ENCODE data around the gene DDX24.

DDX24 gene

DNA sequence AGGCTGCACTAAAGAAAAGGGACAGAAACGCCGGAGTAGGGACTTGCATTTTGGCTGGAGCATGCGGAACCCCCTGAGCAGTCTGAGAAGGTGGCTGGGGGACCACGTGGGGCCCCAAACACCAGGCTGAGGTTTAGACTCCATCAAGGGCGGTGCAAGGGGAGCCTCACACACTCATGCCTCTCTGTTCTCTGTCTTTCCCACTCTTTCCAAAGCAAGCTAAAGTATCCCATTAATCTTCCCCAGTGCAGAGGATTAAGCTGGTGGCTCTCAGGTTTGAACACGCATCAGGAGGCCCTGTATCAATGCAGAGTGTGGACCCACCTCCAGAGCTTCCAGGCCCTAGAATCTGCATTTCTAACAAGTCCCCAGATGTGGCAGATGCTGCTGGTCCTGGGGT lies 70.4 kb downstream of the DDX24 start:
- no peak for DNase-seq (ENCODE audit: low read depth in 2 of 2)

DNA sequence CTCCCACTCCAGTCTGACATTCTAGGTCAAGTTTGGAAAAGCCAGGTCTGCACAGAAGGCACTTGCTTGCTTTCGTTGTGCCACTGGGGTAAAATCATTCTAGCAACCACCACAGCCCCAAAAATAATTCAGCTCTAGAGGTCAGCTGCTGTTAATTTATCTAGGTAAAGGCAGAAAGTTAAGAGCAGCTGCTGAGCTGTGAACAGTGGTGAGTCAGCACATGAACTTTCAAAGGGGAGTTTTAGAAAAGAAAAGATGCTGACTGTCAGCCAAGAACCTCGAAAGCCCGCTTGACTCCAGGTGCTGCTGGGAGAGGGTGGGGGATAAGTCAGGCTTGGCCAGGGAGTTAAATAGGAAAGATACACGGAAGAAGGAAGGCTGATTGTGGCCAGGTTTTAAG lies 71.2 kb downstream of the DDX24 start:
- no peak for DNase-seq (ENCODE audit: low read depth in 2 of 2)

DNA sequence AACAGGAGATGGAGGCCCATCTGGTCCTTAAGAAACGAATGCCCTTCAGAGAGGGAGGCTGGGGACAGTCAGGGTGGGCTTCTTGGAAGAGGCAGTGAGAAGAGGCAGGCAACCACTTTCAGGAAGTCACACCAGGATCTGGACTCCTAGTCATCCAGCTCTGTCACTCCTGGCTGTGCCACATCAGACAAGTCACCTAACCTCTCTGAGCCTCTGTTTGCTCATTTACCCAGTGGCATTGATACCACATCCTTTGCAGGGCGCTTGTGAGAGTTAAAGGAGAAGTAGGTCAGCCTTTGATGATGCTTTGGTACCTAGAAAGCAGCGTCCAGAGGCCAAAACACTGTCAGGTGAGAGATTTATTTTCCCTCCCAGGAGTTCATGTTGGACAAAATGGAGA lies 72.8 kb downstream of the DDX24 start:
- no peak for DNase-seq (ENCODE audit: low read depth in 2 of 2)

DNA sequence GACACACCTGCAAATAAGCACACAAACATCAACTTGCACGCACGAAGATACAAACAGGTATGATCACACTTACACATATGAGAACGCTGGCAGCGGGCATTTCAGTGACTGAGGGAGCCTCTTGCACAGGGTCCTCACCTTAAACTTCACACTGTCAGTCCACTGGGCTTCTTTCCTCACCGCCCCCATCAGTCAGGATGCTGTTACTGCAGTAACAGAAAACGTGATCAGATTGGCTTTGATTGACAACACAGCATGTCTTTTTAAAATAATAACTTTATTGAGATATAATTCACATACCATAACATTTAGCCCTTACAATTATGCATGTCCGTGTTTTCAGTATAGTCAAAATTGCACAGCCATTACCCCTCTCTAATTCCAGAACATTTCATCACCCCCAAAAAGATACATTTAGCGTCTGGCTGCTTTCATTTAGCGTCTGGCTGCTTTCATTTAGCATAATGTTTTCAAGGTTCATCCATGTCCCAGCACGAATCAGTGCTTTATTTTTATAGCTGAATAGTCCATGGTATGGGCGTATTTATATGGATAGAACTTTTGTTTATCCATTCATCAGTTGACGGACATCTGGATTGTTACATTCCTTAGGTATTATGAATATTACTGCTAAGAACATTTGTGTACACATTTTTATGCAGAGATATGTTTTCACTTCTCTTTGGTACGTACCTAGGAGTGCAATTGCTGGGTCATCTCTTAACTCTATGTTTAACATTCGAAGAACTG lies 75.5 kb downstream of the DDX24 start:
- DNase-seq (ENCODE audit: low read depth in 2 of 2), result no peak

DNA sequence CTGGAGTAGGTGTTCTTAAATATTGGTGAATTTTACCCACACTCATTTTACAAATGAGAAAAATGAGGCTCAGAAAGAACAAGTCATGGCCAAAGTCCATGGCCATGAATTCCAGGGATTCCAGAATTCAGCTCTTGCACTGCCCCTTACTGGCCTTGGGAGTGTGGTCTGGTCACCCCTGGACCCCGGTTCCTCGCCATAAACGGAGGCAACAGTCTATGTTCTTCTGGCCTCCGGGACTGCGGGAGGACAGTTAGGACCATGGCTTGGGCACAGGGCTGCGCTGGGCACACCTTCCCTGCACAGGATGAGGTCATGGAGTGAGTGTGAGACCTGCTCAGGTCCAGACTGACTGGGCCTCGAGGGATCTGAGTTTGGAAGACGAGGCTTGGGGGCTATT lies 77.0 kb downstream of the DDX24 start:
- no peak for DNase-seq (ENCODE audit: low read depth in 2 of 2)

DNA sequence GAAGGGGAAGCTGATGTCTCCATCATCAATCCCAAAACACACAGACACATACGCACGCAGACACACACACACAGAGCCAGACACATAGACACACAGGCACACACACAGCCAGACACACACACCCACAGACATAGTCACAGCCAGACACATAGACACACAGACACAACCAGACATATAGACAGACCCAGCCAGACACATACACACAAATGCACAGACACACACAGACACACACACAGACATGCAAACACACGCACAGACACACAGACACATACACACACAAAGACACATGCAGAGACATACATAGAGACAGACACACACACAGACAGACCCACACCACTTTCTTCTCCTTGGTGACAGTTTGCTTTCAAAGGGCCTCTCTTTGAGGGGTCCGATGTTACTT lies 77.6 kb downstream of the DDX24 start:
- no peak for DNase-seq (ENCODE audit: low read depth in 2 of 2)

DNA sequence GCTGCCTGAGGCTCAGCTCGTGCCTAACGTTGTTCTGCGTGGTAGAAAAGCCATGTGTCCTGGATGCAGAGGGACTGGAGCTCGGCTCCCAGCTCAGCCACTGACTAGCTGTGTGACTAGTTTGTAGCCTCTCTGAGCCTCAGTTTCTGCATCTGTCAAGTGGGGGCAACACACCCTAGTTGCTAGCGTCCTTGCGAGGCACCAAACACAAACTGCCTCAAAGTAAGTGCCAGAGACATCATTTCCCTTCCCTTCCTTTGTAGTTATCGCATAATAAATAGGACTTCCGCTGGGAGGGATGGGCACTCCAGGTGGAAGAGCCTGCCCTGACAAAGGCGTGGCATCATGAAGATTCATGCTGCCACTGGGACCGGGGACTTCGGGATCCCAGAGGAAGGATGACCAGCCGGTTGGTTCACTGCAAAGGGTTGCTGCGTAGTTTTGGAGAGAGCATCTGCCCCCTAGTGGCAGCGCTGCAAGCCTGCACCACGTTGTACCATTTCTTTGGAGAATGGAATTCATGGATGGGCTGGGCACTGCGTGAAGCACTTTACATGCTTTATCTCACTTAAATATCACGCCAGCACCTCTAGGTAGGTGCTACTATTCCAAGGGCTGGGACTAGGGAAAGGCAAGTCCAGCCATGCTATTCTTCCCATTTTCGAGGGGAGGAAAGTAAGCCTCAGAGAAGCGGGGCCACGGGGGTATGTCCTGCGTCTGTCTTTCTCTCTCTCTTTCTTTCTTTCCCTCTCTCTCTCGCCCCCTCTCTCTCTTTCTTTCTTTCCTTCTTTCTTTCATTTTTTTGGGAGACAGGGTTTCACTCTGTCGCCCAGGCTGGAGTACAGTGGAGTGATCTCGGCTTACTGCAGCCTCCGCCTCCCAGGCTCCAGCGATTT lies 79.3 kb downstream of the DDX24 start:
- peak in 1 of 2 donors; percentile 28 for DNase-seq (ENCODE audit: low read depth in 2 of 2)

DNA sequence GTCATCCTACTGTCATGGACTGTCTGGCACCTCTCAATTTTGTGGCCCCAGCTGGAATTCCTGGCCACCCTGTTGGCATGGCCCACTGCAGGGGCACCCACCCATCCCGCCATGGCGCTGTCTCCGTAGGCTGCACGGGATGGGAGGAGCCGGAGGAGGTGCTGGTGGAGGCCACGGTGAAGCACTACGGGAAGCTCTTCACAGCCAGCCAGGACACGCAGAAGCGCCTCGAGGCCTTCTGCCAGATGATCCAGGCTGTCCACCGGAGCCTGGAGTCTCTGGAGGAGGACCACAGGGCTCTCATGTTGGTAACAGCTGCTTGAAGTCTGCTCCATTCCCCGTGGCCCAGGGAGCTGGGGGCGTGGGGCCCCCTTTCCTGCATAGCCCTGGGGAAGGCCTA lies 80.0 kb downstream of the DDX24 start:
- no peak for DNase-seq (ENCODE audit: low read depth in 2 of 2)

DNA sequence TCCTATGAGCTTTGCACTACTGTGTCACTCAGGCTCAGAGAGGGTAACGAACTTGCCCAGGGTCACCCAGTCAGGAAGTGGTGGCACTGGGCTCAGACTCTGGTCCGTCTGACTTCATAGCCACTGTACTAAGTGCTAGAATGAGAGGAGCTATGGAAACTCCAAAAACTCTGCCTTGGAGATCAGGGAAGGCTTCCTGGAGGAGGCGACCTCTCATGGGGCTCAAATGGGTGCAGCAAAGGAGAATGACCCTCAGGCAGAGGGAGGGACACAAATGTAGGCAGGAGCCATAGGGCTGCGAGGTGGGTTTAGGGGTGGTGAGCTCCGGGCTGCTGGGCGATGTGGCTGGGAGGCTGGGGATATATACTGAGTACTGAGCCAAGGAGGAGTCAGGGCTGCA lies 80.7 kb downstream of the DDX24 start:
- DNase-seq (ENCODE audit: low read depth in 2 of 2), result no peak

DNA sequence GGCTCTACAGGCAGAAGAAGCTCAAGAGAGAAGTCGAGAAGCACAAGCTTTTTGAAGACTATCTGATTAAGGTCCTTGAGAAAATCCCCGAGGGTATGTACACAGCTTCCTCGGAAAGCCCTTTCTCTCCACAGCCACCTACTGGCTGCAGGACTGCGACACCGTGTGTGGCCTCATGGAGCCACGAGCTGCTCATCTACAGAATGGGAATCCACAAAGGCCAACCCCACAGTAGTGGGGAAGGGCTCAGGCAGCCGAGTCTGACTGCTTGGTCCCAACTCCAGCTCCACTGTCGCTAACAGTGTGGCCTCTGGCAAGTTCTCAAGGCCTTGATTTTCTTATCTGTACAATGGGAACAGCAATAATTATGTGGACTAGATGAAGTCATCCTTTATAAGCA lies 81.4 kb downstream of the DDX24 start:
- no peak for DNase-seq (ENCODE audit: low read depth in 2 of 2)

DNA sequence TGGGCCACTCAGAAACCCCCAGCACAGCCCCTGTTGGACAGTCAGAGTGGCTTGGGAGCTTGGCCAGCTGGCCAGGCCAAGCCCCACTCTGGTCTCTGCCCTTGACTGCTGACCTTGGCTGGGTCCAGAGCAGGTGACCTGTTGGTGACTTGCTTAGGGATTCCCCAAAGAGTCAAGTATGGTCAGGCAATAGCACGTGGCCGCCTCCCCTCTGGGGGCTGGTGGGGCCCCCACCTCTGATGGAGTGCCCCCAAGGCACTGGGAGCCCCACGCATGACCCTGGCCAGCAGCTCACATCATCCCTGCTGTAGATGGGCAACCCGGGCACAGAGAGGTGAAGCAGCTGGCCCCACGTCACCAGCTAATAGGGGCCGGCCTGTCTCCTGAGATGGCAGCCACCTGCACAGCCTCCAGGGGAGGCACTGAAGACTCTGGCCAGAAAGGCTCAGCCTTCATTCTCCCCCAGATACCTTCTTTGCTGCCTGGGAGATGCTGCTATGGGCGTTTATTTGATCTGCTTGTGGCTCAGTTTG lies 82.1 kb downstream of the DDX24 start:
- DNase-seq (ENCODE audit: low read depth in 2 of 2), result no peak
